ENCODE results near the gene ZNF536.

ZNF536 gene

GRCh38 chr19:30469774-30470173 is 97.6 kb downstream of the ZNF536 start:
- FAIRE-seq (no peak), DNase-seq (ENCODE audit: insufficient read length, low spot score) (no peak)
- no peak for TF ChIP-seq CTCF (IDR thresholded peaks at IDR 0.05; ENCODE audit: insufficient read depth, missing control alignments)

GRCh38 chr19:30471441-30471840 is 99.3 kb downstream of the ZNF536 start:
- FAIRE-seq, result no peak
- DNase-seq (ENCODE audit: insufficient read length, low spot score), result no peak
- TF ChIP-seq CTCF (IDR thresholded peaks at IDR 0.05; ENCODE audit: insufficient read depth, missing control alignments), result no peak

GRCh38 chr19:30473334-30473867 is 101.2 kb downstream of the ZNF536 start:
- TF ChIP-seq CTCF (IDR thresholded peaks at IDR 0.05; ENCODE audit: insufficient read depth, missing control alignments), result no peak
- FAIRE-seq (no peak), DNase-seq (ENCODE audit: insufficient read length, low spot score) (no peak)

- TF ChIP-seq CTCF (IDR thresholded peaks at IDR 0.05; ENCODE audit: insufficient read depth, missing control alignments), result no peak
- no peak for FAIRE-seq
- no peak for DNase-seq (ENCODE audit: insufficient read length, low spot score)
Observed at GRCh38 chr19:30476997-30477396, 104.8 kb downstream of the ZNF536 start.

GRCh38 chr19:30479231-30479630 is 107.0 kb downstream of the ZNF536 start:
- FAIRE-seq (no peak), DNase-seq (ENCODE audit: insufficient read length, low spot score) (no peak)
- TF ChIP-seq CTCF (IDR thresholded peaks at IDR 0.05; ENCODE audit: insufficient read depth, missing control alignments), result no peak

- no peak for FAIRE-seq
- no peak for TF ChIP-seq CTCF (IDR thresholded peaks at IDR 0.05; ENCODE audit: insufficient read depth, missing control alignments)
- no peak for DNase-seq (ENCODE audit: insufficient read length, low spot score)
Observed at GRCh38 chr19:30480097-30480496, 107.9 kb downstream of the ZNF536 start.

GRCh38 chr19:30481063-30481462 is 108.9 kb downstream of the ZNF536 start:
- no peak for FAIRE-seq
- no peak for TF ChIP-seq CTCF (IDR thresholded peaks at IDR 0.05; ENCODE audit: insufficient read depth, missing control alignments)
- no peak for DNase-seq (ENCODE audit: insufficient read length, low spot score)

Data from D721Med (cell line).